ENCODE data around the gene SCART1. TPM values are rescaled to one million over a fixed set of nuclear protein-coding genes. Genes with fewer than 3 reads are reported as not detected.

Gene SCART1
- total RNA-seq, 3 donors from 2014 or later: 2.5 to 4.8 (median 3.7) TPM

- H3K4me1 ChIP-seq (ENCODE audit: low read depth): no peaks in the 10 kb centered on the region
- intact Hi-C loops (cut with DNase I, micrococcal nuclease): no loop called here
- peaks cover 12% of the 10 kb centered on the region for H3K9me3 ChIP-seq
- TF ChIP-seq, protein P1, sequence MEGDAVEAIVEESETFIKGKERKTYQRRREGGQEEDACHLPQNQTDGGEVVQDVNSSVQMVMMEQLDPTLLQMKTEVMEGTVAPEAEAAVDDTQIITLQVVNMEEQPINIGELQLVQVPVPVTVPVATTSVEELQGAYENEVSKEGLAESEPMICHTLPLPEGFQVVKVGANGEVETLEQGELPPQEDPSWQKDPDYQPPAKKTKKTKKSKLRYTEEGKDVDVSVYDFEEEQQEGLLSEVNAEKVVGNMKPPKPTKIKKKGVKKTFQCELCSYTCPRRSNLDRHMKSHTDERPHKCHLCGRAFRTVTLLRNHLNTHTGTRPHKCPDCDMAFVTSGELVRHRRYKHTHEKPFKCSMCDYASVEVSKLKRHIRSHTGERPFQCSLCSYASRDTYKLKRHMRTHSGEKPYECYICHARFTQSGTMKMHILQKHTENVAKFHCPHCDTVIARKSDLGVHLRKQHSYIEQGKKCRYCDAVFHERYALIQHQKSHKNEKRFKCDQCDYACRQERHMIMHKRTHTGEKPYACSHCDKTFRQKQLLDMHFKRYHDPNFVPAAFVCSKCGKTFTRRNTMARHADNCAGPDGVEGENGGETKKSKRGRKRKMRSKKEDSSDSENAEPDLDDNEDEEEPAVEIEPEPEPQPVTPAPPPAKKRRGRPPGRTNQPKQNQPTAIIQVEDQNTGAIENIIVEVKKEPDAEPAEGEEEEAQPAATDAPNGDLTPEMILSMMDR (IDR thresholded peaks at IDR 0.05): no peak
- no peak overlapping the region for H3K4me3 ChIP-seq
- DNase-seq (no peak), ATAC-seq (no peak)
- no peaks in the 10 kb centered on the region for H3K36me3 ChIP-seq (ENCODE audit: low read depth)
These were observed 11.4 kb upstream of the SCART1 start for GRCh38 chr10:133442191-133442966.

DNA sequence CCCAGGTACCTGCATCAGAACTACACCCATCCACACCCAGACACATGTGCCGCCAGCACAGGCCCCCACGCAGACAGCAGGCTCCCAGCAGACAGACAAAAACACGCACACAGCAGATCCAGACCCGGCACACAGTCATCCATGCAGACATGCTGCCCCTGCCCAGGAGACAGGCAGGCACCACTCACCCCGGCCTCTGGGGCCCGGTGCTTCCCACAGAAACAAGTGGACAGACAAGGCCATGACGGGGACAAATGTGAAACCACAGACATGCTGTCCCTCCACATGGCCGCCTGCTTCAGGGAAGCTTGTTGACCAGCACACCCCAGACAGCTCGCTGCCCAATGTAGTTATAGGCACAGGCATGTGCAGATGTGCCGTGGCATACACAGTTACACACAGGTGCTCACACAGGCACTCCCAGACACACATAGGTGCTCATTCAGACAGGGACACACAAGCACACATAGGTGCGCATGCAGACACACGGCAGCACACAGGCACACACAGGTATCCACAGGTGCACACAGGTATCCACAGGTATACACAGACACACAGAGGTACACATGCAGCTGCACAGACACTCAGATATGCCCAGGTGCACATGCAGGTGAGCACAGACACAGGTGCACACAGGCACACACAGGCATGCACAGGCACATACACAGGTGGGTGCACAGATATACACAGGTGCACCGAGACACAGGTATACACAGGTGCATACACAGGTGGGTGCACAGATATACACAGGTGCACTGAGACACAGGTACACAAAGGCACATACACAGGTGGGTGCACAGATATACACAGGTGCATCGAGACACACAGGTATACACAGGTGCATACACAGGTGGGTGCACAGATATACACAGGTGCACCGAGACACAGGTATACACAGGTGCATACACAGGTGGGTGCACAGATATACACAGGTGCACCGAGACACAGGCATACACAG lies 10.5 kb upstream of the SCART1 start:
- Histone ChIP-seq H3K9me3 (peaks cover 21% of the 10 kb centered on the region), H3K4me1 (ENCODE audit: low read depth) (no peaks in the 10 kb centered on the region), H3K4me3 (no peak overlapping the region), H3K36me3 (ENCODE audit: low read depth) (no peaks in the 10 kb centered on the region)
- ATAC-seq (no peak), DNase-seq (no peak)
- intact Hi-C loops (cut with DNase I, micrococcal nuclease): no loop called here
- TF ChIP-seq, protein P1 (IDR thresholded peaks at IDR 0.05): no peak

DNA sequence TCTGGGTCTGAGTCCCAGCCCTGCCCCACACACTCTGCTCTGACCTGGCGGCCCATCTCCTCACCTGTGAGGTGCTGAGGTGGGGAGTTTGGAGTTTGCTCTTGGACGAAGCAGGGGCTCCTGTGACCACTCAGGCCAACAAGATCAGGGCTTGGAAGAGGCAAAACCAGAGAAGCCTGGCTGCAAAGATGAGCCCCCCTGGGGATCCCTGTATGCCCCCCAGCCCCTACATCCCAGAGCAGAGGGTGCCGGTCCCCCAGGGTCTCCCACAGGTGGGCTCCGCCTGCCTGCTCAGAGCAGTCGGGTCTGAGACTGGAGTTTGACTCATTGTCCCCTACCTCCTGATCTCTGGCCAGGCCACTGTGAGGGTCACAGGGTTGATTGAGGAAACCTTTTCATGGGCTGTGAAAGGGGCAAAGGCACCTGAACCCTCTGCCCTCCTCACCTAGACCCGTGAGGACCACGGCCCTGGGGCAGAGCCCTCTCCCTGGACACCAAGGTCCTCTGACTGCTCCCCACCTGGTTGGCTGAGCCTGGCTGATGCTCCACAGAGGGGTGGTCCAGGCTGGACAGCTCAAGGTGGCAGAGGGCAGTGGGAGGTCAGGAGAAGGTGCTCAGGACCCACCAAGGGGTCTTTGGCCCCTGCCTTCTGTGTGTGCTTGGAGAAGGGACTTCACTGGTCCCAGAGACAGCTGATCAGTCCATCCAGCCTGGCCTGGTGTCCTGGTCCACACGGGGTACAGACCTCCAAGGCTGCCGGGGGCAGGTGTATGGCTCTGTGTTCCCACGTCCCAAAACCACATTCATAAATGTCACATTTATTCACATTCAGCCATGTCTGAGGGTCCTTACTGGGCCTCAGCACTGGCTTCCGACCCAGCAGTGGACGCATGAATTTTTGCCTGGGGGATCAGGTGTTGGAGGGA lies 9.1 kb upstream of the SCART1 start:
- intact Hi-C loops (cut with DNase I, micrococcal nuclease): no loop called here
- Histone ChIP-seq H3K4me1 (ENCODE audit: low read depth) (no peaks in the 10 kb centered on the region), H3K9me3 (peaks cover 32% of the 10 kb centered on the region), H3K4me3 (no peak overlapping the region), H3K36me3 (ENCODE audit: low read depth) (no peaks in the 10 kb centered on the region)
- DNase-seq (no peak), ATAC-seq (no peak)
- TF ChIP-seq, protein P1 (IDR thresholded peaks at IDR 0.05): no peak

DNA sequence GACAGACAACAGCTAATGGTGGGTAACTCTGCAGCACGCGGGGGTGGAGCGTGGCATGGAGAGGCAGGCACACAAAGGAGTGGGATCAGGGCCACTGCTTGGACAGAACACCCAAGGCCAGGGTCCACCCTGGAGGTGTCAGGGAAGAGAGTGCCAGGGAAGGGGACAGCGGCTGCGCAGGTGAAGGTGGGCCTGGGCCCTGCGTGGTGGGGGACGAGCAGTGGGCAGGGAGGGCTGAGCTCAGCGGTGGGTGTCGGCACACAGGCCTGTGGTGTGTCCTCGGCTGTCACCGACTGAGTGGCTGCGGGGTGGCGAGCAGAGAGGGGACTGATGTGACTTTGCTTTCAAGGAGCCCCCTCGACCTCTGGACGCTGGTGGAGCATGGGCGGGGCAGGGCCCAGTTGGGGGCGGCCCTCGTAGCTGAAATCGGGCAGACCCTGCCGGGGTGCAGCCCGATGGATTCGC lies 8.4 kb upstream of the SCART1 start:
- ATAC-seq (no peak), DNase-seq (no peak)
- peaks cover 32% of the 10 kb centered on the region for H3K9me3 ChIP-seq
- no peak overlapping the region for H3K4me3 ChIP-seq
- H3K4me1 ChIP-seq (ENCODE audit: low read depth): no peaks in the 10 kb centered on the region
- no peaks in the 10 kb centered on the region for H3K36me3 ChIP-seq (ENCODE audit: low read depth)
- intact Hi-C loops (cut with DNase I, micrococcal nuclease): no loop called here
- TF ChIP-seq, protein P1 (IDR thresholded peaks at IDR 0.05): no peak

Data from mucosa of descending colon (tissue), 3 donors.